GM18499 (cell line): ENCODE measurements around the gene ZNF280A.
"Not testable (repeated sequence)": the region's sequence is repeated elsewhere in the genome, so short reads cannot be mapped to it uniquely, and the experiment has no call there.

Source experiments
- ATAC-seq: cut with Tn5 transposase; IDR thresholded peaks from one replicate; pipeline ENCODE4 v1.9.1; 2021; ENCODE audit warnings: moderate number of reproducible peaks; ENCODE audit not compliant: insufficient read depth, unreplicated experiment

Gene ZNF280A

DNA sequence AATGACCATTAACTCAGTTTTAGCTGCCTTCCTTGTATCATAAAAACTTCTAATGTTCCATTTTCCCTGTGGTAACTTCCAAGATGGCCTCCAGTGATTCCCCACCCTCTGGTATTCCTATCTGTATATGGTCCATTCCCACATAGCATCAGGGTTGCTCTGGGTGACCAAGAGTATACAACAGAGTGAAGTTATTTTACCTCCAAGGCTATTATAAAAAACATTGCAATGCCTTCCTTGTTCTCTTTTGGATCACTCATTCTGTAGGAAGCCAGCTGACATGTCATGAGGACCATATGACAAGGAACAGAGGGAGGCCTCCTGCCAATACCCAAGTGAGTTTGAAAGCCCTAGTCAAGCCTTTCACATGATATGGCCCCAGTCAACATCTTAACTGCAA, 41.6 kb downstream of the ZNF280A start:
- no peak for ATAC-seq

DNA sequence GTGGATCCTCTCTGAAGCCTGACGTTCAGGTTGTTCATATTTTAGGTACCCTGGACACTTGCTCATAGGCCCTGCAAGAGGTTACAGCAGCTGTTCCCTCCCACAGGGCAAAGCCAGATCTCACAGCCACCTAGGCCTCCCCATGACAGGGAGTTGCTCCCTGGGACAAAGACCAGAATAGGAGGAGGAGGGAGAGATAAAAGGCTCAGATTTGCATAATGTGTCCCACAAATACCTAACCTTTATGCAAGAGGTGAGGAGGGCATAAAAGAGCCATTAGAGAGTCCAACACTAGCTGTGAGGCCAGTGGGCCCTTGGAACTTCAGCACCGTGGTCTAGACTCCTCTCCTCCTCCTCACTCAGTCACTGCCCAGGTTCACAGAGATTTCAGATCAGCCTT, 45.3 kb downstream of the ZNF280A start:
- ATAC-seq, result no peak

DNA sequence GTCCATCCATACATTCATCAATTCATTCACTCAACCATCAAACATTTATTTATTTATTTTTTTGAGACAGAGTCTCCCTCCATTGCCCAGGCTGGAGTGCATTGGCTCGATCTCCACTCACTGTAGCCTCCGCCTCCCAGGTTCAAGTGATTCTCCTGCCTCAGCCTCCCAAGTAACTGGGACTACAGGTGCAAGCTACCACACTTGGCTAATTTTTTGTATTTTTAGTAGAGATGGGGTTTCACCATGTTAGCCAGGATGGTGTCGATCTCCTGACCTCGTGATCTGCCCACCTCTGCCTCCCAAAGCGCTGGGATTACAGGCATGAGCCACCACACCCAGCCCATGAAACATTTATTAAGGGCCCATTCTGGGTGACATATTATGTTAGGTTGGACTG, 49.0 kb downstream of the ZNF280A start:
- ATAC-seq, result not testable (repeated sequence)

DNA sequence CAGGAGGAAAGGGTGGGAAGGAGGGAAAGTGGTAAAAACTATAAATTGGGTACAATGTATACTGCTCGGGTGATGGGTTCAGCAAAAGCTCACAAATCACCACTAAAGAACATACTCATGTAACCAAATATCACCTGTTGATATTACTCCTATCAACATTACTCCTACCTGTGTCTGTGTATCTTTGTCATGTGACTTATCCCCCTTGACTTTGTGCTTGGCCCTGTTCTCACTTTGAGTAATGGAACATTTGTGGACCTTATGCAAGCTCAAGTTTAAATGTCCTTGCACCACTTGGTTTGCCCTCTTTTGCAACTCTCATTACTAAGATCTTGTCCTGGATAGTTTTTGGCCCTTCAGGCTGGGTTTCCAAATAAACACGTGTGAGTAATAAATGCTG, 50.5 kb downstream of the ZNF280A start:
- ATAC-seq, result no peak

DNA sequence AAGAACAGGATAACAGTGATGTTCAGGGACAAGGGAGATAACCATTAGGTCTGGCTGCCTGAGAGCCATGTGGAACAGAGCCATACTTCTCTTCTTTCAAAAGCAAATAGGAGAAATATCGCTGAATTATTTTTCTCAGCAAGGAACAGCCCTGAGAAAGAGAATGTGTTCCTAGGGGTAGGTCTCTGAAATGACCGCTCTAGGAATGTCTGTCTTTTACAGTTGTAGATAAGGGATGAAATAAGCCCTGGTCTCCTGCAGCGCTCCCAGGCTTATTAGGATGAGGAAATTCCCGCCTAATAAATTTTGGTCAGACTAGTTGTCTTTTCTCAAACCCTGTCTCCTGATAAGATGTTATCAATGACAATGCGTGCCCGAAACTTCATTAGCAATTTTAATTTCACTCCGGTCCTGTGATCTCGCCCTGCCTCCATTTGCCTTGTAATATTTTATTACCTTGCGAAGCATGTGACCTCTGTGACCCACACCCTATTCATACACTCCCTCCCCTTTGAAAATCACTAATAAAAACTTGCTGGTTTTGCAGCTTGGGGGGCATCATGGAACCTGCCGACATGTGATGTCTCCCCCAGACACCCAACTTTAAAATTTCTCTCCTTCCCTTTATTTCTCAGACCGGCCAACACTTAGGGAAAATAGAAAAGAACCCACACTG, 51.1 kb downstream of the ZNF280A start:
- ATAC-seq, result not testable (repeated sequence)

DNA sequence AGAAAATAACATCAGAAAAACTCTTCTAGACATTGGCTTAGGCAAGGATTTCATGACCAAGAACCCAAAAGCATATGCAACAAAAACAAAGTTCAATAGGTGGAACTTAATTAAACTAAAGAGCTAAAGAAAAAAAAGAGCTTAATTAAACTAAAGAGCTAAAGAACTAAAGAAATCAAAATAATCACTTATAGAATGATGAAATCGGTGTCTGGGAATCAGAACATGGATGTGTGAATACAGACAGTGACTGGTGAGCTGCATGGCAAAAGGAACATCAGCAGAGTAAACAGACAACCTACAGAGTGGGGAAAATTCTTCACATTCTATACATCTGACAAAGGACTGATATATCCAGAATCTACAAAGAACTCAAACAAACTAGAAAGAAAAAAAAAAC, 53.0 kb downstream of the ZNF280A start:
- no peak for ATAC-seq

DNA sequence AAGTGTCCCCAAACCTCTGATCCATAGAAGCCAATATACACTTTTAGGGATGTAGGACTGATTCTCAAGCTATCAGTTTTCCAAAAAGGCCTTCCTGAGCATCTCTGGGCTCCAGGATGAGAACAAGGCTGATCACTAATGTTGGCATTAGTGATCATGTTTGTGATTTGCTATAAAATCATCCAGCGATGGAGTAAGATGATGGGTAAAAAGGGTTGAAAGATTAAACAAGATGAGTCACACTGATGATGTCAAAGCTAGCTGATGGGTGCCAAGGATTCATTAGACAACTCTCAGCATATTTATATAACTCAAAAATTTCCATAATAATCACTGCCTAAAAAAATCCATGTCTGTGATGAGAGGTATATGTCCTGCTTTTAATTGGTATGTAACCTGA, 54.3 kb downstream of the ZNF280A start:
- no peak for ATAC-seq

DNA sequence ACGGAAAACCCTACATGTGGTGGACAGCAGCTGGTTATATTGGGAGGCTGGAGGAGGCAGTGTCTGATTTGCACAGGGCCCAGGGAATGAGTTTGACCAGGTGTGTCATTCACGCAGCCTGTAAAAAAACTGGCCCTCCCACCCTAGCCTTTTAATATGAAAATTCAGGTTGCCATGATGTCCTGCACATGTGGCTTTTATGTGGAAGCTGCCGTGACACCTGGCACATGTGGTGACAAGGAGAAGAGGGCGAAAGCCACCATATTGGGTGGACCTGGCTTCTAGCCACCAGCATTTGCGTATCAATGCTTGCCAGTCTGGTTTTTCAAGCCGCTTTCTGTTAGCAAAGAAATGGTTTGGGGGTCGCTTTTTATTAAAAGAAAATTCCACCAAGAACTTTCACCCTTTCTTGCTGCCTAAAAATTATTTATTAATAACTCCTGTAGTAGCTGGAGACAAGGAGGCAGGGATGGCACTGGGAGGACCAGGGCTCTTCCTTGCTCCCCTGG, 54.9 kb downstream of the ZNF280A start:
- ATAC-seq, result no peak

DNA sequence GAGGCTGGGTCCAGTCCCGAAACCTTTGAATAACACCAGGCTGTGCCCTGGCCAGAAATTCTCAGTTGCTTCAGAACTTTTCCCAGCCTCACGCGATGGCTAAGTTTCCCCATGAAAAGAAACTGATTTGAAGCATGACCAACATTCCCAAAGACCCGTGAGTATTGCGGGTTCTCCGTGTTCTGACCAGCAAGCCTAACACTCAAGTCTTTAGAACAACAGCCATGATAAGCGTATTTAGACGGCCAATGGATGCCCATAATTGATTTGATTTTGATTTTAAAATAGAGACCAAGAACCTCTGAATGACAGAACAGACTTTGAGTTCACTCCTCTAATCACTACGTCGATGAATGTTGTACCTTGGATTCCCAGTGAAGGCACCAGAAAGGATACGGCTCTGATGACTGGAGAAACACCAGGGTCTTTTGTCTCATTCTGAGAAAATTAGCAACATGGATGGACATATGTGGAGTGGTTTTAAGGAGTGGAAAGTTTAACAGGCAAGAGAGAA, 55.5 kb downstream of the ZNF280A start:
- ATAC-seq, result no peak

DNA sequence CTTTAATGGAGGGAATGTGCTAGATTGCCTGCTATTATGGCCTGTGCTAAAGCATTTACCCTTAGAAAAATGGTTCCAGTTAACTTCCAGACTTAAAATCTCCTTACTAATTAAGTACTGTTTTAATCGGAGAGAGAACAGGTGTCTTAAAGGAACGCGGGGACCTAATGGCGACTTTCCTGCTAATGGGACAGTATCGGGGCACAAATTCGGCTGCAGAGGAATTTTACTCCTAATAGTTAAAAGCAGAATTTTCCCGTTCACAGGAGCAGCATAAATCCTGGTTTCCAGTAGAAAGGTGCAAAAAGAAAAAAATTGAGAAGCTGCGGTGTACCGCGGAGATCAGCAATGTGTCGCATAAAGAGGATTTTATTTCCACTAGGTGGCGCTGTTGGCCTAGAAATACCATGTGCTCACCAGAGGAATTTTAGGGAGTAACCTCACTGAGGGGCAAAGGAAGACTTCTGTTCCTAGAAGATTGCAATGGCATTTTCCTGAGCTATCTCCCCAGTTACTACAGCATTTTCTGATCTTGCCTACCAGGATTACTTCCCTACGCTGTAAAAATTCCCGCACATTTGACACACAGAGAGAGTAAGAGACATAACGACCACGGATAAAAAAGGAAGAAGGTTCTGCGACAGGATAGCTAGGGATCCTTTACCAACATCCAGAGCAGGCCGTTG, 56.1 kb downstream of the ZNF280A start:
- ATAC-seq, result no peak
